Thyroid gland (tissue), 4 donors: ENCODE measurements around the gene NLRC5.

Experiments used
- CTCF ChIP-seq, 6 experiments: fragments of 200-600 bp in 3 of 6; fragments of 450-650 bp in 3 of 6; sonication (generic) in 3 of 6; IDR thresholded peaks; one replicate each; pipeline ENCODE4 v1.5.1; 2016 to 2019; ENCODE audit warnings: antibody characterized with exemption in 6 of 6, mild to moderate bottlenecking in 2 of 6, inconsistent platforms in 1 of 6, moderate library complexity in 1 of 6
- POLR2A ChIP-seq, 2 donors: fragments of 450-650 bp; IDR thresholded peaks; one replicate each; pipeline ENCODE4 v1.6.1; 2017; ENCODE audit warnings: antibody characterized with exemption in 2 of 2, mild to moderate bottlenecking in 2 of 2, moderate library complexity in 1 of 2

- TF ChIP-seq POLR2A (IDR thresholded peaks at IDR 0.05): no peak
- TF ChIP-seq CTCF (IDR thresholded peaks at IDR 0.05): no peak
These were observed 53.9 kb downstream of the NLRC5 start for GRCh38 chr16:57043248-57043647.
